Panc1 (cell line): ENCODE data around the gene DAO.

Source experiments
- CTCF ChIP-seq: fragments of 450-650 bp; IDR thresholded peaks from 2 replicates; pipeline ENCODE4 v1.5.1; 2017; ENCODE audit warnings: mild to moderate bottlenecking
- POLR2AphosphoS5 ChIP-seq: IDR thresholded peaks from 2 replicates; pipeline ENCODE4 v1.6.1; 2012; ENCODE audit warnings: mild to moderate bottlenecking, low read depth, low read length, moderate library complexity
- REST ChIP-seq, 2 experiments: IDR thresholded peaks; 2 replicates each; pipeline ENCODE4 v1.6.1; 2011 to 2012; ENCODE audit warnings: low read depth in 2 of 2, control low read depth in 1 of 2, low read length in 1 of 2, mild to moderate bottlenecking in 1 of 2, moderate library complexity in 1 of 2; ENCODE audit not compliant: insufficient read depth in 1 of 2
- SIN3A ChIP-seq: IDR thresholded peaks from 2 replicates; pipeline ENCODE4 v1.6.1; 2012; ENCODE audit warnings: low read depth, mild to moderate bottlenecking, low read length, moderate library complexity, borderline replicate concordance; ENCODE audit not compliant: insufficient read depth

GRCh38 chr12:108840605-108841332 lies 39.1 kb upstream of the DAO start:
- no peak for TF ChIP-seq CTCF
- TF ChIP-seq REST (IDR thresholded peaks at IDR 0.05; ENCODE audit: insufficient read depth in 1 of 2, low read depth in 2 of 2, low read length in 1 of 2), result no peak
- no peak; the same call in 1 of the 2 replicates for TF ChIP-seq POLR2AphosphoS5
- TF ChIP-seq SIN3A, result no peak
